GM13976 (cell line): ENCODE data around the gene HSBP1L1.

Experiments
- DNase-seq: peaks from one replicate; pipeline ENCODE4 v3.0.0; 2012; ENCODE audit warnings: low spot score
- in situ Hi-C: fragments of 300-500 bp; cut with MboI; formaldehyde crosslinking; loops from one replicate; pipeline ENCODE4 v1.12.0; 2022; ENCODE audit warnings: low sequenced_read_pairs, mixed read lengths, inconsistent platforms; ENCODE audit not compliant: unreplicated experiment
- TF ChIP-seq, protein P1 (sequence below): IDR thresholded peaks from 2 replicates; pipeline ENCODE4 v1.5.1; 2012; ENCODE audit warnings: borderline replicate concordance, mild to moderate bottlenecking; ENCODE audit not compliant: insufficient read depth; ENCODE audit errors: extremely low read depth, missing control alignments, control extremely low read depth

HSBP1L1 gene

DNA sequence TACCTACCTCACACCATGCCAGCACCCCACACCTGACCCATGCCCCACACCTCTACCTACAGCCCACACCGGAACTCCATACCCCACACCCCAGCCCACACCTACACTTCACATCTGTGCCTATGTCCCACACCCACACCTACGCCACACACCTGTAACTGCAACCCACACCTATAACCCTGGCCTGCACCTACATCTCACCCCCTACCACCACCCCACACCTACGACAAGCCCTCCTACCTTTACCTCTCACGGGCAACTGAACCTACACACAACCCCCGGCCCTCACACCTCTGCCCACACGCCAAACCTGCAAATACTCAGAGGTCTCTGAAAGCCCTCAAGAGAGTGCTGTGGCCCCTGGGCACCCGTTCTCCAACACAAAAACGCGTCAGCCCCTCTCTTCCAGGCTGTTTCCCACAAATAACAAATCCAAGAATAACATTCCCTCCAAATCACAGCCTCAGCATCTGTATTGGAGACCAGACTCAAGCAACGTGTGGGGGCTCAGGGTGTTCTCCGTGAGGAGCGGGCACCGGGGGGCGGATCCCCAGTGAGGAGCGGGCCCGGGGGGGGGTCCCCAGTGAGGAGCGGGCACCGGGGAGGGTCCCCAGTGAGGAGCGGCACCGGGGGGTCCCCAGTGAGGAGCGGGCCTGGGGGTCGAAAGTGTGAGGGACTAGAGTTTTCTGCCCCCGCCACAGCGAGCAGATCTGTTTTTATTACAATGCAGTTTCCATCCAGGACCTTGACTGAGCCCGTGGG is 46.4 kb upstream of the HSBP1L1 start:
- in situ Hi-C loops: no loop called here
- DNase-seq: no peak

DNA sequence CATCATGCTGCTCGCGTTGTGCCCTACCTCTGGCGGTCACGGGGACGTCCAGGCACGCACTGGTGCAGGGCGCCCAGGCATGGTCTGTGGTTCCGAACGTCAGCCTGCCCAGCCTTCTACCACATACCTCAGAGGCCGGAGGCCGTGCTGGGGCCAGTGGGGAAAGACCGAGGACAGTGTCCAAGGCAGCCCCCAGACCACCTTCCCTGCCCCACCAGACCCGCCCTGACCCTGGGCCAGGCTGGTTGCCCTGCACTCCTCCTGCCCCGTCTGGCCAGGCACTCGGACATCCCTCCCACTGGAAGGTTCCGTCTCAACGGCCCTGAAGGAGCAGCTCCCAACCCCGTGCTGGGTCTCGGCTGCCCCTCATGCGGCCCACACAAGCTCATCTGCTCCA is 45.8 kb upstream of the HSBP1L1 start:
- in situ Hi-C loops: no loop called here
- no peak for DNase-seq
- TF ChIP-seq, protein P1, sequence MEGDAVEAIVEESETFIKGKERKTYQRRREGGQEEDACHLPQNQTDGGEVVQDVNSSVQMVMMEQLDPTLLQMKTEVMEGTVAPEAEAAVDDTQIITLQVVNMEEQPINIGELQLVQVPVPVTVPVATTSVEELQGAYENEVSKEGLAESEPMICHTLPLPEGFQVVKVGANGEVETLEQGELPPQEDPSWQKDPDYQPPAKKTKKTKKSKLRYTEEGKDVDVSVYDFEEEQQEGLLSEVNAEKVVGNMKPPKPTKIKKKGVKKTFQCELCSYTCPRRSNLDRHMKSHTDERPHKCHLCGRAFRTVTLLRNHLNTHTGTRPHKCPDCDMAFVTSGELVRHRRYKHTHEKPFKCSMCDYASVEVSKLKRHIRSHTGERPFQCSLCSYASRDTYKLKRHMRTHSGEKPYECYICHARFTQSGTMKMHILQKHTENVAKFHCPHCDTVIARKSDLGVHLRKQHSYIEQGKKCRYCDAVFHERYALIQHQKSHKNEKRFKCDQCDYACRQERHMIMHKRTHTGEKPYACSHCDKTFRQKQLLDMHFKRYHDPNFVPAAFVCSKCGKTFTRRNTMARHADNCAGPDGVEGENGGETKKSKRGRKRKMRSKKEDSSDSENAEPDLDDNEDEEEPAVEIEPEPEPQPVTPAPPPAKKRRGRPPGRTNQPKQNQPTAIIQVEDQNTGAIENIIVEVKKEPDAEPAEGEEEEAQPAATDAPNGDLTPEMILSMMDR: no peak

More for the DNA sequence above, 46.4 kb upstream of the HSBP1L1 start:
- TF ChIP-seq, protein P1: no peak

DNA sequence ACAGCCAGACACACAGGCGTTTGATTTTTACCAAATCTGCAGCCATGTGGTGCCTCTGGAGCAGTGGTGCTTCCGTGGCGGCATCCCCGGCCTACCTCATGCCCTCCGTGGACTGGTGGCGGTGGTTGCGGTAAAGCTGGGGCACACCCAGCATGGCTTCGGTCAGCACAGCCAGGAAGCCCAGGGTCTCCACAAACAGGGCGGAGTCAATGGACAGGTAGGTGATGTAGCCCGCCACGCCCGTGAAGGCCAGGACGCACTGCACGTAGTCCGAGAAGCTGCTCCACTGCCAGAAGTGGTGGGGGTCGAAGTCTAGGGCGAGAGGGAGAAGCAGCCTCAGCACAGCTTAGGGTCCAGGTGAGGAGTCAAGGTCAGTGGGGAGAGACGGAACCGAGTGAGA is 45.4 kb upstream of the HSBP1L1 start:
- in situ Hi-C loops: no loop called here
- TF ChIP-seq, protein P1: no peak

DNA sequence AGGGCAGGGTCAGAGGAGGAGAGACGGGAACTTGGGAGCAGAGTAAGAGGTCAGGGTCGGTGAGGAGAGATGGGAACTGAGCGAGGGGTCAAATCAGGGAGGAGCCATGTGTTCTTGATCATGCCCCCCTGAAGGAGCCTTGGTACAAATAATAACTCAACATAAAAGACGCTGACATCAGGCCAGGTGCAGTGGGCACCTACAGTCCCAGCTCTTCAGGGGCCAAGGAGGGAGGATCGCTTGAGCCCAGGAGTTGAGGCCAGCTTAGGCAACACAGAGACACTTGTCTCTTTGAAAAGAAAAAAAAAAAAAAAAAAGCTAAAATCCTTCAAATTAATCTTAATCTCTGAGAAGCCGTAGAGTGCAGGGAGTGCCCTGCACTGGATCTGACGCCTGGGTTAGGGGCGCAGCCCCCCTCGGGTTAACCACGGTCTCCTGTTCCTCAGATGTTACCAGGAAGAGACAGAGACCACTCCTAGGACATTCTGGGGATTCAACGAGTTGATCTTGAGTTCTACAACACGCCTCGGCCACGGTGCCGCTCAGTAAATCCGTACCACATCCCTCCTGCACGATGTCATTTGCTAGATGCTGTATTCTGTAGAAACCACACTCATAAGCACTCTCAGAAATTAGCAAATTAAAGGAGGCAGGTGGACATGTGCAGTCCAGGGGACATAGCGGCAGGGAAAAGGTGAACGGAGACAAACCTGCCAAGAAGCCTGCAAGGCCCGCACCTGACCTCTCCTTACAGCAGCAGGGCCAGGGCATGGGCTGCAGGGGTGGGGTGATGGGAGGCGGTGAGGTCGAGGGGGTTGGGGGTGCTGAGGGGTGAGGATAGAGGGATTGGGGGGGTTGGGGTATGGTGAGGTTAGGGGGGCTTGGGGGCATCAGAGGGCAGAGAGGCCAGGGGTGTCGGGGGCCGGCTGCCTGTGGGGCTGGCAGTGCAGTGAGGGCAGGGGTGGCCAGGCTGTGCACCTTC is 42.2 kb upstream of the HSBP1L1 start:
- in situ Hi-C loops: no loop called here
- TF ChIP-seq, protein P1: no peak
- DNase-seq: no peak

More for the DNA sequence above, 45.4 kb upstream of the HSBP1L1 start:
- DNase-seq: no peak

DNA sequence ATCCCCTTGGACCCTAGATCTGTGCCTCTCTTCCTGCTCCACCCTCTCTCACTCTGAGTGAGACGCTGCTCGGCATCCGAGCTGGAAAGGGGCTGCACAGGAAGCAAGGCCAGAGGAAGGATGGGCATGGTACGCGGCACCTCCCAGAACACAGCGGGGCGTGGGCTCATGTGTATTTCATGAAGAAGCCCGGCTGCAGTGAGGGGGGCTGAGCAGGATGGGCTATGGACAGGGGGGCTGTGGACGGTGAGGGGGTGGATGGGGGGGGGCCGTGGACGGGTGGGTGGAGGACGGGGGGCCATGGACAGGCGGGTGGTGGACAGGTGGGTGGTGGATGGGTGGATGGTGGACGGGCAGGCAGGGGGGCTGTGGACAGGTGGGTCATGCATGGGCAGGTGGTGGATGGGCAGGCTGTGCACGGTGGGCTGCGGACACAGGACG is 41.5 kb upstream of the HSBP1L1 start:
- DNase-seq: no peak
- in situ Hi-C loops: no loop called here

DNA sequence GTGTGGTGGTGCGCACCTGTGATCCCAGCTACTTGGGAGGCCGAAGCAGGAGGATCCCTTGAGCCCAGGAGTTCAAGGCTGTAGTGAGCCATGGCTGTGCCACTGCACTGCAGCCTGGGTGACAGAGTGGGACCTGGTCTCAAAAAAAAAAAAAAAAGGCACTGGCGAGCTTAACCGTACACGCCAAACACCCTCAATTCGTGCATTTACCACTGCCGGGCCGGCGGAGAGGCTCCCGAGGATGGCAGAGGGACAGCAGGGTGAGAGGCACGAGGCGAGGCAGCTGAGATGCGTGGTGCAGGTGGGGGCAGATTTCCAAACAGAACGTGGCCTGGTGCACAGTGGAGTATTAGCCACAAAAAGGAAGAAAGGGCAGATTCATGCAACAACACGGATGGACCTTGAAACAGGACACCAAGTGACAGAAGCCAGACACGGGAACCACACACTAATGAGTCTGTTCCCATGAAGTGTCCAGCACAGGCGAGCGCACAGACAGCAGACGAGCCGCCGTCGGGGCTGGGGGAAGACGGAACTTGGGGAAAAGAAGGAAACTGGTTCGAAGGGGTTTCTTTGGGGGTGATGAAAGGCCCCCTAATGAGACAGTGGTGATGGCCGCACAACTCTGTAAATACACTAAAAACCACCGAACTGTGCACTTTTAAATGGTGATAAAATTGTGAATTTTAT is 40.4 kb upstream of the HSBP1L1 start:
- TF ChIP-seq, protein P1: no peak
- in situ Hi-C loops: no loop called here
- DNase-seq: no peak

More for the DNA sequence above, 41.5 kb upstream of the HSBP1L1 start:
- TF ChIP-seq, protein P1: no peak
